Activated CD4-positive, alpha-beta T cell treated with anti-CD3 and anti-CD28 coated beads, Interleukin-2, Interleukin-6, amounts not matched to agents 100 ng/mL and 50 ng/mL, durations not matched to agents 16 hours and 8 hours (primary cell): ENCODE data around the gene GRIA4.

Experiments
- DNase-seq: peaks from one replicate; pipeline ENCODE4 v3.0.0-alpha.2; 2020

Gene GRIA4

GRCh38 chr11:105793092-105793491 lies 183.2 kb downstream of the GRIA4 start:
- no peak for DNase-seq

GRCh38 chr11:105799263-105799662 lies 189.4 kb downstream of the GRIA4 start:
- DNase-seq: no peak

GRCh38 chr11:105799728-105800462 lies 190.0 kb downstream of the GRIA4 start:
- no peak for DNase-seq

- no peak for DNase-seq
Measured at GRCh38 chr11:105802390-105802789, 192.5 kb downstream of the GRIA4 start.

GRCh38 chr11:105811242-105811641 lies 201.4 kb downstream of the GRIA4 start:
- DNase-seq: no peak

GRCh38 chr11:105821372-105821771 lies 211.5 kb downstream of the GRIA4 start:
- DNase-seq: no peak

- DNase-seq: no peak
Measured at GRCh38 chr11:105821781-105822180, 211.9 kb downstream of the GRIA4 start.

GRCh38 chr11:105823495-105824033 lies 213.7 kb downstream of the GRIA4 start:
- DNase-seq: no peak

GRCh38 chr11:105824457-105825013 lies 214.7 kb downstream of the GRIA4 start:
- DNase-seq: no peak

GRCh38 chr11:105825141-105825540 lies 215.3 kb downstream of the GRIA4 start:
- no peak for DNase-seq

- DNase-seq: no peak
Measured at GRCh38 chr11:105827906-105828305, 218.0 kb downstream of the GRIA4 start.

- no peak for DNase-seq
Measured at GRCh38 chr11:105829084-105829483, 219.2 kb downstream of the GRIA4 start.

GRCh38 chr11:105834461-105834860 lies 224.6 kb downstream of the GRIA4 start:
- no peak for DNase-seq

GRCh38 chr11:105838668-105839384 lies 229.0 kb downstream of the GRIA4 start:
- no peak for DNase-seq

- no peak for DNase-seq
Measured at GRCh38 chr11:105840391-105840790, 230.5 kb downstream of the GRIA4 start.

GRCh38 chr11:105852403-105852802 lies 242.5 kb downstream of the GRIA4 start:
- no peak for DNase-seq

- no peak for DNase-seq
Measured at GRCh38 chr11:105854269-105854668, 244.4 kb downstream of the GRIA4 start.

- DNase-seq: no peak
Measured at GRCh38 chr11:105856954-105857353, 247.1 kb downstream of the GRIA4 start.

- no peak for DNase-seq
Measured at GRCh38 chr11:105857728-105858127, 247.9 kb downstream of the GRIA4 start.

GRCh38 chr11:105858841-105859240 lies 249.0 kb downstream of the GRIA4 start:
- no peak for DNase-seq

- DNase-seq: no peak
Measured at GRCh38 chr11:105860105-105860504, 250.2 kb downstream of the GRIA4 start.

GRCh38 chr11:105861225-105861624 lies 251.4 kb downstream of the GRIA4 start:
- no peak for DNase-seq

- peak; percentile 11 for DNase-seq
Measured at GRCh38 chr11:105862736-105863367, 253.0 kb downstream of the GRIA4 start.
